ENCODE results near the gene COMMD4. TPM values are rescaled to one million over a fixed set of nuclear protein-coding genes. Genes with fewer than 3 reads are reported as not detected.

COMMD4 gene
- total RNA-seq, 1 experiment from 2014 or later, result 185 TPM

- DNase-seq (ENCODE audit: low read depth), result no peak
Measured at GRCh38 chr15:75356006-75356405, 20.1 kb downstream of the COMMD4 start.

GRCh38 chr15:75356517-75356916 lies 20.7 kb downstream of the COMMD4 start:
- DNase-seq (ENCODE audit: low read depth), result no peak

GRCh38 chr15:75357976-75358673 lies 22.3 kb downstream of the COMMD4 start:
- no peak for DNase-seq (ENCODE audit: low read depth)

- no peak for DNase-seq (ENCODE audit: low read depth)
Measured at GRCh38 chr15:75358771-75359536, 23.1 kb downstream of the COMMD4 start.

GRCh38 chr15:75359537-75360250 lies 23.8 kb downstream of the COMMD4 start:
- no peak for DNase-seq (ENCODE audit: low read depth)

GRCh38 chr15:75360391-75360790 lies 24.5 kb downstream of the COMMD4 start:
- DNase-seq (ENCODE audit: low read depth), result peak; percentile 29

- no peak for DNase-seq (ENCODE audit: low read depth)
Measured at GRCh38 chr15:75360856-75361255, 25.0 kb downstream of the COMMD4 start.

GRCh38 chr15:75361361-75361988 lies 25.6 kb downstream of the COMMD4 start:
- no peak for DNase-seq (ENCODE audit: low read depth)

GRCh38 chr15:75361989-75362641 lies 26.3 kb downstream of the COMMD4 start:
- DNase-seq (ENCODE audit: low read depth), result no peak

GRCh38 chr15:75362642-75363249 lies 26.9 kb downstream of the COMMD4 start:
- no peak for DNase-seq (ENCODE audit: low read depth)

GRCh38 chr15:75363786-75364185 lies 27.9 kb downstream of the COMMD4 start:
- DNase-seq (ENCODE audit: low read depth), result no peak

- DNase-seq (ENCODE audit: low read depth), result no peak
Measured at GRCh38 chr15:75364881-75365280, 29.0 kb downstream of the COMMD4 start.

GRCh38 chr15:75366163-75366562 lies 30.3 kb downstream of the COMMD4 start:
- no peak for DNase-seq (ENCODE audit: low read depth)

GRCh38 chr15:75367006-75367405 lies 31.1 kb downstream of the COMMD4 start:
- DNase-seq (ENCODE audit: low read depth), result no peak

- no peak for DNase-seq (ENCODE audit: low read depth)
Measured at GRCh38 chr15:75367406-75367912, 31.6 kb downstream of the COMMD4 start.

GRCh38 chr15:75367913-75368688 lies 32.2 kb downstream of the COMMD4 start, which contains the start of gene MAN2C1:
MAN2C1 (minus strand) TSS chr15:75368607; CDS start chr15:75368583, 24 bp downstream.
- DNase-seq (ENCODE audit: low read depth), result peak; percentile 93

GRCh38 chr15:75368689-75369239 lies 32.9 kb downstream of the COMMD4 start:
- no peak for DNase-seq (ENCODE audit: low read depth)

GRCh38 chr15:75369897-75370581 lies 34.2 kb downstream of the COMMD4 start:
- no peak for DNase-seq (ENCODE audit: low read depth)

- DNase-seq (ENCODE audit: low read depth), result no peak
Measured at GRCh38 chr15:75371486-75371885, 35.6 kb downstream of the COMMD4 start.
